ENCODE measurements around the gene PREP. TPM values are rescaled to one million over a fixed set of nuclear protein-coding genes. Genes with fewer than 3 reads are reported as not detected.

PREP gene
- 21.0 and 21.8 TPM in 2 replicates for total RNA-seq

DNA sequence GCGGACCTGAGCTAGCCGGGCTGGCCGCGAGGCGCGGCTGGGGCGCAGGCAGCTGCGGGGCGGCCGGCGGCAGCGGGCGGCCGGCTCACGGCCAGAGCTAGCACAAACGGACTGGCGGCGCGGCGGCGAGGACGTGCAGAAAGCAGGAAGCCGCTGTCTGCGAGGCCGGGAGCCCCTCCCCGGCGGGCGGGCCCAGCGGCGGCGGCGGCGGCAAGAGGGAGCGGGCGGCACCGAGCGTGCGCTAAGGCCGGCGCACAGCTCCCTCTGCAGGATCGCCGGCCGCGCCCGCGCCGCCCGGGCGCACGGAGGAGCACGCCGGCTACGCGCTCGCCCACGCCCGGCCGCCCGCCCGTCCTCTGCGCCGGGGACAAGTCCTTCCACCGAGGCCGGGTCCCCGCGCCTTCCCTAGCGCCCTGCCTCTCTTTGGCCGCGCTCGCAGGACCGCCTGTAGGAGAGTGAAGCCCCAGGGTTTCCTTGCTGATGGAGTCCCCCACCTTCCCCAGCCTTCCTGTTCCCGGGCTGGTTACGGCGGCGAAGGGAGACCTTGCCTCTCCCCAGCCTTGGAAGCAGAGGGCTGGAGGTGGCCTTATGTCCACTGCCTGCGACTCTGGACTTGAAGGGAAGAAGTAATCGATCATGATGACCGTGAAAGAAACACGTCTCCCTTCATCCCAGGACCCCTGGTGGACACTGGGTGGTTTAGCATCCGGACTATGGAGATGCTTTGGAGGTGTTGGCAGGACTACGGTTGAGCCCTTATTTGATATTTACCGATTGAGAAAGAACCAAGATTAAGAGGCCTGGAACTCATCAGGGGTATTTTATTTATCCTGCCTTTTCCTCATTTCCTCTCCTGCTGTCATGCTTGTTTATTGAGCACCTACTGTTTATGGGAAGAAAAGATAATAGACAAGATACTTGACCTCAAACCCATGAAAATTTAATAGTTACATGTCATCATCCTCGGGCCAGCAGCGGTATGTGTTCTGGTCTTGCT is at the start of gene PREP:
PREP (minus strand) TSS at position 144 of the 997 bp plus-strand sequence. CDS start 191 bp downstream, outside the sequence.

Other genes with a start within 250 kb of the PREP start
- 0.76 and 1.3 TPM in 2 replicates for gene POPDC3, start 223.1 kb downstream of the PREP start, total RNA-seq

Data from epithelial cell of umbilical artery (primary cell).